Measurements from ENCODE around the gene SNIP1. TPM values are rescaled to one million over a fixed set of nuclear protein-coding genes. Genes with fewer than 3 reads are reported as not detected.

SNIP1 gene
- total and polyA plus RNA-seq, 2 of the 8 experiments (the other 6 are each of a cell fraction or from before 2014, with no cell fraction given), result 3.7 to 15.7 TPM

DNA sequence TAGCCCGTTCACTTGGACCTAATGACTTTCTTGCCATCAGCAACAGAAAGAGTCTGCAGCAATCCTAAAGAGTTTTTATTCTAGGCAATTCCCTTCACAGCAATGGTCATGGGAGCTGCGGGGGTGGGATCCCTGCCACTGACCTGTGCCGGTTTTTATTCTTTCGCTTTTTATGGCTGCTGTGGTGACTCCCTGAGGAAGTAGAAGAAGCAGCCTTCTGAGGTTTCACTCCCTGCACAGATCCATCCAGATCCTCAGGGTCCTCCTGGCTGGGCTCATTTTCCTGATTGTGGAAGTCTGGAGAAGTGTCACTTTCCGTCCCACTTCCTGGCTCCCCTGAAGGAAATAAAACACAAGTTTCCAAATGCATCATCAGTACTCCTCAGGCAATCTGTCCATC is 52.4 kb downstream of the SNIP1 start:
- 93% methylated on average over 5 of the region's 5 CpGs; no CpG with 5 or more reads in 1 of the 2 experiments for WGBS, 2 experiments (ENCODE audit: extremely low coverage in 1 of 2, insufficient coverage in 1 of 2, insufficient read length in 1 of 2, insufficient replicate concordance in 2 of 2, low coverage in 1 of 2, low lambda C conversion rate in 2 of 2, missing lambda C conversion rate in 1 of 2)
- H3K36me3 ChIP-seq (ENCODE audit: control insufficient read depth in 2 of 4, insufficient read depth in 4 of 4, low read length in 3 of 4), result peaks cover 11 to 26% (median 13%) of the 10 kb centered on the region in 4 experiments; a peak in 7 of 8 replicates
- CTCF ChIA-PET (ENCODE audit: partially characterized antibody), result no interaction called here
- no peak for TF ChIP-seq CHD1 (IDR thresholded peaks at IDR 0.05; ENCODE audit: low read depth, low read length)

More for the DNA sequence above, 52.4 kb downstream of the SNIP1 start:
- no peaks in the 10 kb centered on the region for H3K79me2 ChIP-seq (ENCODE audit: control insufficient read depth in 1 of 2, insufficient read depth in 2 of 2, low read length in 2 of 2)
- H3K56ac ChIP-seq (replicated peaks; ENCODE audit: insufficient read length, low read depth, low read length), result no peak overlapping the region
- H3K4me3 ChIP-seq (ENCODE audit: extremely low read depth in 1 of 4, insufficient read depth in 2 of 4, low read depth in 3 of 4, low read length in 4 of 4), result no peak overlapping the region
- no peak overlapping the region for H3K18ac ChIP-seq (ENCODE audit: extremely low read depth, low read length)
- H4K91ac ChIP-seq (replicated peaks; ENCODE audit: insufficient read length, low read length), result no peak overlapping the region
- H2BK5ac ChIP-seq (ENCODE audit: low read depth, low read length), result no peak overlapping the region
- no peaks in the 10 kb centered on the region for H4K20me1 ChIP-seq (replicated peaks in 1 of 2; ENCODE audit: control insufficient read depth in 1 of 2, insufficient read depth in 2 of 2, low read length in 2 of 2)
- POLR2A ChIA-PET (ENCODE audit: partially characterized antibody), result no interaction called here
- H2BK20ac ChIP-seq (ENCODE audit: low read length), result no peak overlapping the region
- no peak overlapping the region for H3K4me2 ChIP-seq (ENCODE audit: insufficient read depth in 1 of 2, low read depth in 2 of 2, low read length in 2 of 2)
- no peak overlapping the region for H2BK120ac ChIP-seq (replicated peaks; ENCODE audit: low read depth, low read length)
- H2AFZ ChIP-seq (ENCODE audit: low read length), result no peak overlapping the region
- H3K79me1 ChIP-seq (ENCODE audit: low read depth, low read length), result no peaks in the 10 kb centered on the region
- no peak overlapping the region for H2BK12ac ChIP-seq (ENCODE audit: low read depth, low read length)
- H3K27me3 ChIP-seq (replicated peaks in 1 of 4; ENCODE audit: control insufficient read depth in 3 of 4, extremely low read depth in 1 of 4, insufficient read depth in 3 of 4, low read length in 3 of 4), result no peaks in the 10 kb centered on the region
- H2AK5ac ChIP-seq (ENCODE audit: low read depth, low read length), result no peak overlapping the region
- H4K8ac ChIP-seq (ENCODE audit: extremely low read depth, insufficient read depth, low read length), result no peak overlapping the region
- no peak overlapping the region for H3K23ac ChIP-seq (ENCODE audit: insufficient read length)
- H3K23me2 ChIP-seq (ENCODE audit: low read depth, low read length), result no peaks in the 10 kb centered on the region
- DNase-seq (ENCODE audit: low read depth in 1 of 2, low spot score in 2 of 2) (no peak), FAIRE-seq (no peak)
- H3K27ac ChIP-seq (ENCODE audit: low read depth, low read length), result no peak overlapping the region
- no peak overlapping the region for H3K9ac ChIP-seq (replicated peaks in 1 of 4; ENCODE audit: extremely low read depth in 1 of 4, low read depth in 3 of 4, low read length in 3 of 4)
- H3K4me1 ChIP-seq (replicated peaks in 1 of 4; ENCODE audit: control insufficient read depth in 3 of 4, insufficient read depth in 4 of 4, low read length in 3 of 4), result no peaks in the 10 kb centered on the region
- no peak overlapping the region for H3K4ac ChIP-seq (replicated peaks; ENCODE audit: insufficient read length, low read depth, low read length)
- no peaks in the 10 kb centered on the region for H3K9me3 ChIP-seq (ENCODE audit: insufficient read depth in 2 of 2, low read depth in 1 of 2, low read length in 1 of 2)
- H2BK15ac ChIP-seq (ENCODE audit: low read length), result no peak overlapping the region
- no peak overlapping the region for H4K5ac ChIP-seq (ENCODE audit: insufficient read length, low read depth, low read length)
- H3K14ac ChIP-seq (ENCODE audit: insufficient read length), result no peak overlapping the region
